Measurements from ENCODE around the gene GATAD1. TPM values are rescaled to one million over a fixed set of nuclear protein-coding genes. Genes with fewer than 3 reads are reported as not detected.
"Not testable (repeated sequence)": the region's sequence is repeated elsewhere in the genome, so short reads cannot be mapped to it uniquely, and the experiment has no call there.

The GATAD1 gene
- total and polyA plus RNA-seq, 2 experiments from 2014 or later = 10.0 to 20.1 TPM

GRCh38 chr7:92403760-92404074, 43.6 kb upstream of the GATAD1 start:
- Histone ChIP-seq H3F3A (ENCODE audit: insufficient read depth) (peaks cover 13% of the 10 kb centered on the region), H3K4me3 (no peak overlapping the region), H3K27me3 (replicated peaks; ENCODE audit: insufficient read depth) (no peaks in the 10 kb centered on the region), H4K20me1 (ENCODE audit: insufficient read depth) (no peaks in the 10 kb centered on the region), H3K27ac (no peak overlapping the region), H3K4me2 (ENCODE audit: unreplicated experiment) (no peak overlapping the region), H3K4me1 (ENCODE audit: insufficient read depth) (peaks cover 15% of the 10 kb centered on the region), H3K36me3 (ENCODE audit: low read depth) (peaks cover 16% of the 10 kb centered on the region), H3K79me2 (ENCODE audit: insufficient read depth) (no peaks in the 10 kb centered on the region), H3K9me2 (ENCODE audit: insufficient read depth) (no peaks in the 10 kb centered on the region), H2AFZ (no peak overlapping the region), H3K9me3 (ENCODE audit: low read depth) (no peaks in the 10 kb centered on the region), H3K9ac (no peak overlapping the region)
- no peak for DNase-seq
- TF ChIP-seq EZH2 (IDR thresholded peaks at IDR 0.05; ENCODE audit: insufficient read depth, poor library complexity, severe bottlenecking) (no peak), EZH2phosphoT487 (IDR thresholded peaks at IDR 0.05; ENCODE audit: insufficient read depth, low read depth) (no peak)
- in situ Hi-C loops (cut with MboI) = no loop called here
- 85 to 93% methylated on average over 6 of the region's 6 CpGs for WGBS, 2 experiments (ENCODE audit: low coverage in 1 of 2, low lambda C conversion rate in 2 of 2, missing lambda C conversion rate in 2 of 2)

- H3K9me2 ChIP-seq (ENCODE audit: insufficient read depth) = no peaks in the 10 kb centered on the region
- peaks cover 15% of the 10 kb centered on the region for H3K4me1 ChIP-seq (ENCODE audit: insufficient read depth)
- in situ Hi-C loops (cut with MboI) = no loop called here
- H3K27me3 ChIP-seq (replicated peaks; ENCODE audit: insufficient read depth) = no peaks in the 10 kb centered on the region
- peaks cover 13% of the 10 kb centered on the region for H3K36me3 ChIP-seq (ENCODE audit: low read depth)
- H3F3A ChIP-seq (ENCODE audit: insufficient read depth) = peaks cover 13% of the 10 kb centered on the region
- no peaks in the 10 kb centered on the region for H3K9me3 ChIP-seq (ENCODE audit: low read depth)
- no peaks in the 10 kb centered on the region for H3K79me2 ChIP-seq (ENCODE audit: insufficient read depth)
- no peak overlapping the region for H3K27ac ChIP-seq
- no peak for DNase-seq
- 79 to 81% methylated on average over 6 of the region's 6 CpGs for WGBS, 2 experiments (ENCODE audit: low coverage in 1 of 2, low lambda C conversion rate in 2 of 2, missing lambda C conversion rate in 2 of 2)
- no peaks in the 10 kb centered on the region for H4K20me1 ChIP-seq (ENCODE audit: insufficient read depth)
- no peak overlapping the region for H2AFZ ChIP-seq
- H3K9ac ChIP-seq = no peak overlapping the region
- H3K4me3 ChIP-seq = no peak overlapping the region
- no peak for TF ChIP-seq EZH2 (IDR thresholded peaks at IDR 0.05; ENCODE audit: insufficient read depth, poor library complexity, severe bottlenecking)
- no peak for TF ChIP-seq EZH2phosphoT487 (IDR thresholded peaks at IDR 0.05; ENCODE audit: insufficient read depth, low read depth)
- H3K4me2 ChIP-seq (ENCODE audit: unreplicated experiment) = no peak overlapping the region
Measured at GRCh38 chr7:92404170-92404614, 43.1 kb upstream of the GATAD1 start.

- no peaks in the 10 kb centered on the region for H3K79me2 ChIP-seq (ENCODE audit: insufficient read depth)
- TF ChIP-seq EZH2 (IDR thresholded peaks at IDR 0.05; ENCODE audit: insufficient read depth, poor library complexity, severe bottlenecking) (no peak), EZH2phosphoT487 (IDR thresholded peaks at IDR 0.05; ENCODE audit: insufficient read depth, low read depth) (no peak)
- peaks cover 2% of the 10 kb centered on the region; the same call in 1 of the 2 replicates for H3F3A ChIP-seq (ENCODE audit: insufficient read depth)
- peaks cover 14% of the 10 kb centered on the region for H3K27me3 ChIP-seq (replicated peaks; ENCODE audit: insufficient read depth)
- no peaks in the 10 kb centered on the region for H3K9me2 ChIP-seq (ENCODE audit: insufficient read depth)
- WGBS, 2 experiments (ENCODE audit: low coverage in 1 of 2, low lambda C conversion rate in 2 of 2, missing lambda C conversion rate in 2 of 2) = 90 to 100% methylated on average over 1 of the region's 1 CpG
- H2AFZ ChIP-seq = no peak overlapping the region
- no peak overlapping the region for H3K9ac ChIP-seq
- in situ Hi-C loops (cut with MboI) = no loop called here
- H3K9me3 ChIP-seq (ENCODE audit: low read depth) = no peaks in the 10 kb centered on the region
- no peak overlapping the region for H3K4me3 ChIP-seq
- no peak overlapping the region for H3K27ac ChIP-seq
- H3K4me1 ChIP-seq (ENCODE audit: insufficient read depth) = no peaks in the 10 kb centered on the region
- no peaks in the 10 kb centered on the region for H4K20me1 ChIP-seq (ENCODE audit: insufficient read depth)
- DNase-seq = no peak
- H3K36me3 ChIP-seq (ENCODE audit: low read depth) = no peaks in the 10 kb centered on the region
- H3K4me2 ChIP-seq (ENCODE audit: unreplicated experiment) = no peak overlapping the region
Measured at GRCh38 chr7:92409357-92409756, 37.9 kb upstream of the GATAD1 start.

GRCh38 chr7:92410162-92410561, 37.1 kb upstream of the GATAD1 start:
- H2AFZ ChIP-seq = not testable (repeated sequence)

GRCh38 chr7:92412745-92413144, 34.5 kb upstream of the GATAD1 start:
- DNase-seq = no peak
- TF ChIP-seq EZH2phosphoT487 (IDR thresholded peaks at IDR 0.05; ENCODE audit: insufficient read depth, low read depth) (no peak), EZH2 (IDR thresholded peaks at IDR 0.05; ENCODE audit: insufficient read depth, poor library complexity, severe bottlenecking) (no peak)
- H3K79me2 ChIP-seq (ENCODE audit: insufficient read depth) = no peaks in the 10 kb centered on the region
- H3K27me3 ChIP-seq (replicated peaks; ENCODE audit: insufficient read depth) = peaks cover 14% of the 10 kb centered on the region
- H3K9me2 ChIP-seq (ENCODE audit: insufficient read depth) = no peaks in the 10 kb centered on the region
- H3K9me3 ChIP-seq (ENCODE audit: low read depth) = no peaks in the 10 kb centered on the region
- H3K4me3 ChIP-seq = no peak overlapping the region
- no peak overlapping the region for H3K27ac ChIP-seq
- no peaks in the 10 kb centered on the region for H4K20me1 ChIP-seq (ENCODE audit: insufficient read depth)
- H3K4me1 ChIP-seq (ENCODE audit: insufficient read depth) = no peaks in the 10 kb centered on the region
- H3K9ac ChIP-seq = no peak overlapping the region
- H3K36me3 ChIP-seq (ENCODE audit: low read depth) = no peaks in the 10 kb centered on the region
- WGBS, 2 experiments (ENCODE audit: low coverage in 1 of 2, low lambda C conversion rate in 2 of 2, missing lambda C conversion rate in 2 of 2) = 72 to 74% methylated on average over 11 of the region's 11 CpGs
- no peak overlapping the region for H2AFZ ChIP-seq
- no peaks in the 10 kb centered on the region for H3F3A ChIP-seq (ENCODE audit: insufficient read depth)
- no peak overlapping the region for H3K4me2 ChIP-seq (ENCODE audit: unreplicated experiment)
- in situ Hi-C loops (cut with MboI) = no loop called here

More at GRCh38 chr7:92410162-92410561, 37.1 kb upstream of the GATAD1 start:
- WGBS, 2 experiments (ENCODE audit: low coverage in 1 of 2, low lambda C conversion rate in 2 of 2, missing lambda C conversion rate in 2 of 2) = 89 to 95% methylated on average over 6 of the region's 6 CpGs
- H4K20me1 ChIP-seq (ENCODE audit: insufficient read depth); H3K4me1 ChIP-seq (ENCODE audit: insufficient read depth); H3K79me2 ChIP-seq (ENCODE audit: insufficient read depth); H3K4me3 ChIP-seq; H3K27ac ChIP-seq; H3K9me2 ChIP-seq (ENCODE audit: insufficient read depth); H3K9me3 ChIP-seq (ENCODE audit: low read depth); in situ Hi-C loops (cut with MboI); H3F3A ChIP-seq (ENCODE audit: insufficient read depth); H3K4me2 ChIP-seq (ENCODE audit: unreplicated experiment); H3K36me3 ChIP-seq (ENCODE audit: low read depth); H3K9ac ChIP-seq; DNase-seq: not testable (repeated sequence)
- peaks cover 14% of the 10 kb centered on the region for H3K27me3 ChIP-seq (replicated peaks; ENCODE audit: insufficient read depth)

All from GM23248 (cell line).